ENCODE measurements around the gene CALN1. TPM values are rescaled to one million over a fixed set of nuclear protein-coding genes. Genes with fewer than 3 reads are reported as not detected.

The CALN1 gene
- total RNA-seq, 4 donors from 2014 or later = under 0.01 to 0.06 TPM; not detected in 2

DNA sequence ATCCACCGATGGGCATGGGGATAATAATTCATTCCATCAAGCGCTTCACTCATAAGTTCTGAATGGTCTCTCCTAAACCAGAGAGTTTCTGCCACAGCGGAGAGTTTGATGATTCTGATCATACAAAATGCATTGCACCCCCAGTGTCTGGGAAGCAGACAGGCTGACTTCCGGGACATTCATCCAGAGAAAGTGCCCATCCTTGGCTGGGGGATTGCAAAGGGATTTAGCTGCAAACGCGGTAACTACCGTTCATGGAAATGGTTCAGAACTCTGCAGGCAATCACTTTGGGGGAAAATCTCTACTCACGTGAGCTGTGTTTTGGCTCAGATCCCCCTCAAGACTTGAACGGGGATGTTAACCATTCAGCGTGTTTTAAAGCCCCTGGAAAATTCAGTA lies 33.4 kb upstream of the CALN1 start:
- Histone ChIP-seq H3K9me3 (no peaks in the 10 kb centered on the region), H3K4me3 (no peak overlapping the region), H3K4me1 (peaks cover 0 to 12% (median 4%) of the 10 kb centered on the region in 4 donors), H3K36me3 (no peaks in the 10 kb centered on the region), H3K27me3 (peaks cover 0 to 67% (median 3%) of the 10 kb centered on the region in 4 donors), H3K27ac (replicated peaks in 1 of 4) (no peak overlapping the region)
- DNase-seq (ENCODE audit: extremely low spot score) = no peak
- TF ChIP-seq POLR2A (IDR thresholded peaks at IDR 0.05; ENCODE audit: low read depth) (no peak), EP300 (IDR thresholded peaks at IDR 0.05) (no peak), POLR2AphosphoS5 (IDR thresholded peaks at IDR 0.05) (no peak)
- TF ChIP-seq, protein P1, sequence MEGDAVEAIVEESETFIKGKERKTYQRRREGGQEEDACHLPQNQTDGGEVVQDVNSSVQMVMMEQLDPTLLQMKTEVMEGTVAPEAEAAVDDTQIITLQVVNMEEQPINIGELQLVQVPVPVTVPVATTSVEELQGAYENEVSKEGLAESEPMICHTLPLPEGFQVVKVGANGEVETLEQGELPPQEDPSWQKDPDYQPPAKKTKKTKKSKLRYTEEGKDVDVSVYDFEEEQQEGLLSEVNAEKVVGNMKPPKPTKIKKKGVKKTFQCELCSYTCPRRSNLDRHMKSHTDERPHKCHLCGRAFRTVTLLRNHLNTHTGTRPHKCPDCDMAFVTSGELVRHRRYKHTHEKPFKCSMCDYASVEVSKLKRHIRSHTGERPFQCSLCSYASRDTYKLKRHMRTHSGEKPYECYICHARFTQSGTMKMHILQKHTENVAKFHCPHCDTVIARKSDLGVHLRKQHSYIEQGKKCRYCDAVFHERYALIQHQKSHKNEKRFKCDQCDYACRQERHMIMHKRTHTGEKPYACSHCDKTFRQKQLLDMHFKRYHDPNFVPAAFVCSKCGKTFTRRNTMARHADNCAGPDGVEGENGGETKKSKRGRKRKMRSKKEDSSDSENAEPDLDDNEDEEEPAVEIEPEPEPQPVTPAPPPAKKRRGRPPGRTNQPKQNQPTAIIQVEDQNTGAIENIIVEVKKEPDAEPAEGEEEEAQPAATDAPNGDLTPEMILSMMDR (IDR thresholded peaks at IDR 0.05) = no peak
- intact Hi-C loops (cut with DNase I) = no loop called here
- WGBS = 83% methylated on average over 10 of the region's 10 CpGs

DNA sequence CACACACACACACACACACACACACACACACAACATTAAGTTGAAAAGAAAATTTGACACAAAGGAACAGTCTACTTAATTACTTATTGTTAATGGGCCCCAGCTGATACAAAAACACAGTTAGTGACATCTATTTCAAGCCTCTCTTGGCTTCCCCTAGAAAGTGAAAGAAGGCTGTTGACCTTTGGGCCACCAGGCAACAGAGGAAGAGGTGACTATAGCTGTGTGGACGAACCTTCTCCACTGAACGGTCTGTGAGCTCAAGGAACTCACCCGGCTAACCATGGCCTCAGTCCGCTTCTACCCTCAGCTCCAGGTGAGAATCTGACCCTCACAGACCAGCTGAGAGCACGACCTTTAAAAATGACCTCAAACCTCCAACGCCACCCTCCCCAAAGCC lies 32.9 kb upstream of the CALN1 start:
- TF ChIP-seq POLR2AphosphoS5 (IDR thresholded peaks at IDR 0.05) = no peak
- TF ChIP-seq EP300 (IDR thresholded peaks at IDR 0.05) = no peak
- TF ChIP-seq, protein P1 (IDR thresholded peaks at IDR 0.05) = no peak
- TF ChIP-seq POLR2A (IDR thresholded peaks at IDR 0.05; ENCODE audit: low read depth) = no peak
- Histone ChIP-seq H3K4me3 (no peak overlapping the region), H3K9me3 (no peaks in the 10 kb centered on the region), H3K27me3 (peaks cover 0 to 67% (median 3%) of the 10 kb centered on the region in 4 donors), H3K4me1 (peaks cover 0 to 12% (median 4%) of the 10 kb centered on the region in 4 donors), H3K36me3 (no peaks in the 10 kb centered on the region), H3K27ac (replicated peaks in 1 of 4) (no peak overlapping the region)
- DNase-seq (ENCODE audit: extremely low spot score) = no peak
- 75% methylated on average over 6 of the region's 6 CpGs for WGBS
- intact Hi-C loops (cut with DNase I) = no loop called here

DNA sequence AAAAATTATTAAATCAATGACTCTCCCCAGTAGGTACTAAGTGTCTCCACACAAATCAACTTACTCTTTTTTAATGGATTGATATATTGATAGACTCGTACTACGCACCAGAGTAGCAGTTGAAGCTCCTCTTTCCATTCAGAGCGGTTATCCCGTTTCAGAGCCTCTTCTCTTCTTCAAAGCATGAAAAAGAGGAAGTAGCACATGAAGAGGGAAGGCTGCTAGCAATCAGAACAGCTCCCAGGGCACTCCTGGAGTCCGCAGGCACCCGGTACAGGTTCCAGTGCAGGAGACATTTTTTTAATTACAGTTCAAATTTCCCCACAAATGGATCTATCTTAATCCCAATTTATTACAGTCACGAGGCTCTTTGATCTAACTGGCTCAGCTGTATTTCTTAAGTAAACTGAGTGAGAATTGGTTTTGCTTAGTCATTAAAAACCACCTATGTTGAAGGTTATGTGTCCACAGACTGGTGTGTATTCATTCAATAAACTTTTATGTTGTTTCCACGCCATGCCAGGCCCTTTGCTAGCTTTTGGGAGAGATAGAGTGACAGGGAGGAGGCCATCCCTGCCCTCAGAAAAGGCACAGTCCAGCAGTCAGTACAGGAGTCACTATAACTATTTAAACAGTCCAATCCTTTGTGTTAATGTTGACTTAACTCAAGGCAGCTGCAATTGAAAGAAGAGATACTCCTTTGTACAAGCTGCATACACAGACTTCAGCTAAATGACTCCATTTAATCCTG lies 32.1 kb upstream of the CALN1 start:
- no peaks in the 10 kb centered on the region for H3K9me3 ChIP-seq
- H3K4me3 ChIP-seq = no peak overlapping the region
- no peak for DNase-seq (ENCODE audit: extremely low spot score)
- TF ChIP-seq, protein P1 (IDR thresholded peaks at IDR 0.05) = no peak
- TF ChIP-seq POLR2AphosphoS5 (IDR thresholded peaks at IDR 0.05) (no peak), EP300 (IDR thresholded peaks at IDR 0.05) (no peak), POLR2A (IDR thresholded peaks at IDR 0.05; ENCODE audit: low read depth) (no peak)
- H3K27ac ChIP-seq (replicated peaks in 1 of 4) = no peak overlapping the region
- peaks cover 0 to 66% (median 3%) of the 10 kb centered on the region in 4 donors for H3K27me3 ChIP-seq
- intact Hi-C loops (cut with DNase I) = no loop called here
- WGBS = 58% methylated on average over 8 of the region's 8 CpGs
- H3K4me1 ChIP-seq = peaks cover 0 to 12% (median 4%) of the 10 kb centered on the region in 4 donors
- no peaks in the 10 kb centered on the region for H3K36me3 ChIP-seq

DNA sequence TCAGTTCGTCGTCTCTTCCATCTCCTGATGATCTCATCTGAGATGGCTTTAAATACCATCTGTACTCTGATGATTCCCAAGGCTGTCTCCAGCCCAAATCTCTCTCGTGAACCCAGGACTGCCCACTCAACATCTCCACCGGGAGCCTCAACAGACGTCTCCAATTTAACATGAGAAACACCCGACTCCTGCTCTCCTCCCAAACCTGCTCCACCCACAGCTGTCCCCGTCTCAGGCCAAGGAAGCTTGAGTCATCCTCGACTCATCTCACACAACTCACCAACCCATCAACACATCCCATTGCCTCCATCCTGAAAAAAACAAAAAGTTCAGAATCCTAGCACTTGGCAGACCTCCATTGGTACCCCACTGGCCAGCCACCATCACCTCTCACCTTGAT lies 29.7 kb upstream of the CALN1 start:
- no peak overlapping the region for H3K4me3 ChIP-seq
- H3K4me1 ChIP-seq = peaks cover 0 to 7% (median 2%) of the 10 kb centered on the region in 4 donors
- peaks cover 0 to 47% (median under 1%) of the 10 kb centered on the region in 4 donors for H3K27me3 ChIP-seq
- intact Hi-C loops (cut with DNase I) = no loop called here
- no peak overlapping the region for H3K27ac ChIP-seq (replicated peaks in 1 of 4)
- no peak for DNase-seq (ENCODE audit: extremely low spot score)
- WGBS = 57% methylated on average over 8 of the region's 8 CpGs
- no peaks in the 10 kb centered on the region for H3K9me3 ChIP-seq
- H3K36me3 ChIP-seq = no peaks in the 10 kb centered on the region
- TF ChIP-seq, protein P1 (IDR thresholded peaks at IDR 0.05) = no peak
- TF ChIP-seq EP300 (IDR thresholded peaks at IDR 0.05) (no peak), POLR2AphosphoS5 (IDR thresholded peaks at IDR 0.05) (no peak), POLR2A (IDR thresholded peaks at IDR 0.05; ENCODE audit: low read depth) (no peak)
